ENCODE results near the gene CPVL.

CPVL gene

GRCh38 chr7:29154076-29154475 lies 7.7 kb upstream of the CPVL start:
- no peak for DNase-seq (ENCODE audit: low spot score)

GRCh38 chr7:29150856-29151255 lies 4.5 kb upstream of the CPVL start:
- no peak for DNase-seq (ENCODE audit: low spot score)

GRCh38 chr7:29149036-29149435 lies 2.7 kb upstream of the CPVL start:
- no peak for DNase-seq (ENCODE audit: low spot score)

DNA sequence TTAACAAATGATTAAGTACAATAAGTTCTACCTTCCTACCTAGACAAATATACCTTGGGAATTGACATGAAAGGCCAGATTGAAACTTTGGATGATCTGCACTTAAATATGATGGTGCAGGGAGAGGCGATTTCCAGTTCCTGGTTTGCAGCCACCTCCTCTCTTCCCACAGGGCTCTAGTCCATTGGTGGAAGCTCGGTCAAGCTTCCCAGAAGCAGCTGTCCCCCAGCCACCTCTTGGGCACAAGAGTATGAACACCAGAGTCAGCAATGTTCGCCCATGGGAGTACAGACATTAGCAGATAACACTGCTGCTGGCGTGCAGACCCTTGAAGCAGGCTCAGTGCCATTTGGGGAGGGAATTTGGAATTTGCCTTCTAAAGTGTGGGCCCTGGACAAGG lies 1.5 kb upstream of the CPVL start:
- no peak for DNase-seq (ENCODE audit: low spot score)

DNA sequence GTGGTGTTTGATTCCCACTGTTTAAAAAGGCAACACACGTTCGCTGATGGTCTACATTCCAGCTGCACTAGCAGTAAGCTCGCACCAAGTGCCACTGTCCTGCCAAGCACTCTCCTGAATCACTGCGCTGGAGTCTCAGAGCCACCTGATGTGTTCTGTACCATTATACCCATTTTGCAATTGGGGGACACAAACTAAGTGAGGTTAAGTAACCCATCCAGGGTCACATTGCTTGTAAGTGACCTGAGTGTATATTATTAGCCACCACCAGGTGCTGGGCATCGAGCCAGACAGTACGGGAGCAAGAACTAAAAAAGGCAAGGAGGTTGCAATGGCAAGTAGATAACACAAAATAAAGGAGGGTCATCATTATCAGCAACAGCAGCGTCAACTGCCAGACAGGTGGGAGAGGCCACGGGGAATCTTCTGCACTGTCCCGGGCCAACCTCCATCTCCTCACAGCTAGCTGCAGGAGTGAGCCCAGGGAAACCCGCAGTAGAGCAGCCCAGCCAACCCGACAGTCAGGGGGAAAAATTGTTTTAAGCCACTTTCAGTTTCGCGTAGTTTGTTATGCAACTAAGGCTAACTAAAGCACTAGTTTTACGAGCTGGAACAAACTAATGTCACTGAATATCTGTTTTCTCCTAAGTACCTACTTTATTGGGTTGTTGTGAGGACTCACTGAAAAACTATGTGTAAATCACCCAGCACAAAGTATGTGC lies 712 bp upstream of the CPVL start:
- no peak for DNase-seq (ENCODE audit: low spot score)

DNA sequence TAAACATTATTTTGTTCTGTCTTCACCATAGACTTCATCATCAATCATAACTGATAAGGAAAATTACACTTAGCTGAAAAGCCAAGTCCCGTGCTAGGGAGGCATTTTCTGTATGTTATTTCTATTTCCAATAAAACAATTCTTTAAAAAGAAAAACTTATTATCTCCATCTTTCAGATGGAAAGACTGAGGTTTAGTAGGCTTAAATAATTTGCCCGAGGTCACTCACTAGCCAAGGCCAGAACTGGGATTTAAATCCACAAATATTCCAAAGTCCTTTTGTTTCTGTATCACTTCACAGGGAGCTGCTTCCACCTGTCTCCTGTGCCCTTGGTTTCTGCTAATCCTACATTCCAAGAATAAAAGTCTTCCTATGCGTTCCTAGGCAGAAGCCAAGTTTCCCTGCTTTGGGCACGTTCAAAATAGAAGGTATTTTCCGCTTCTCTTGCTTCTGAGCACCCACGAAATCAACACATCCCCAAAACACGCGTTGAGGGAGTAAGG lies 732 bp downstream of the CPVL start:
- no peak for DNase-seq (ENCODE audit: low spot score)

GRCh38 chr7:29143751-29144150 lies 2.6 kb downstream of the CPVL start:
- DNase-seq (ENCODE audit: low spot score), result no peak

DNA sequence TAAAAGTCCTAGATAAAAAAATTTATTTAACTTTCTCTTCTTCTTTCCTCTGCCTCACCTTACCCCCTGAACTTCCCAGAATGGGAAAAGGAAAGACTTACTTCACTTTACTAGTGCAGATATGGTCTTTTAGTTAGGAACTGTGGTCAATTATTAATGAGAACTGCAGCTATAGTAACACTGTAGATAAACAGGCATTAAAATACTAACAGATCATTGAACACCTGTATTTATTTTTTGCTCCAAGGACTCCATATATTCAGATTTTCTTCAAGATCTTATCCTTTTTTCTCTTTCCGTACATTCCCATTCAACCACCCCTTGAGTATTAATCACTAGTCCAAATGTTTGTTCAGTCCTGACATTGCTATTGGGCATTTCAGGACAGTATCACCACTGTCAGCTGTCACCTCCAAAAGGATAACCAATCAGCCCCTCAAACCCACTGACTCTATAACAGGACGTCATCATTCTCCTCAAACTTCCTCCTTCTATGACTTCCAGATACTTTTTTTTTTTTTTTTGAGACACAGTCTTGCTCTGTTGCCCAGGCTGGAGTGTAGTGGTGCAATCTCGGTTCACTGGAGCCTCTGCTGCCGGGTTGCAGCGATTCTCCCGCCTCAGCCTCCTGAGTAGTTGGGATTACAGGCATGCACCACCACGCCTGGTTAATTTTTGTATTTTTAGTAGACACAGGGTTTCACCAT lies 4.2 kb downstream of the CPVL start:
- no peak for DNase-seq (ENCODE audit: low spot score)

DNA sequence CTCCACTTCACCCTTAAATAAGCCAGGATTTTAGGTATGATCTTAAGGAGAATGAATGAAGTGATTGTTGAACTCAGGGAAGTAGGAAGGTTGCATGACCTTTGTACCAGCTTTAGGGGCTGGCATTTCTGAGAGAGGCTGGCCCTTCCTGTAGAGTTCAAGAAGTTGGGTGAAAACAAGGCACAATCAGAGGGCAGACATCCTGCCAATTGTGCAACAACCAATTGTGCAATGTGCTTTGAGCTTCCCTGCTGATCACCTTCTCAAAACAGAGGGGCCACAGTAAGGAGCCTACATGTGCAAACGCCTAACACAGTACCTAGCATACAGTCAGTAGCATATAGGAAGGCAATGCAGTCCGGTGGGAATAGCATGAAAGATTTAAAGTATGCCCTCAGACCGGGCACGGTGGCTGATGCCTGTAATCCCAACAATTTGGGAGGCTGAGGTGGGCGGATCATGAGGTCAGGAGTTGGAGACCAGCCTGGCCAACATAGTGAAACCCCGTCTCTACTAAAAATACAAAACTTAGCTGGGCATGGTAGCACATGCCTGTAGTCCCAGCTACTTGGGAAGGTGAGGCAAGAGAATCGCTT lies 5.4 kb downstream of the CPVL start:
- peak; percentile 10 for DNase-seq (ENCODE audit: low spot score)

DNA sequence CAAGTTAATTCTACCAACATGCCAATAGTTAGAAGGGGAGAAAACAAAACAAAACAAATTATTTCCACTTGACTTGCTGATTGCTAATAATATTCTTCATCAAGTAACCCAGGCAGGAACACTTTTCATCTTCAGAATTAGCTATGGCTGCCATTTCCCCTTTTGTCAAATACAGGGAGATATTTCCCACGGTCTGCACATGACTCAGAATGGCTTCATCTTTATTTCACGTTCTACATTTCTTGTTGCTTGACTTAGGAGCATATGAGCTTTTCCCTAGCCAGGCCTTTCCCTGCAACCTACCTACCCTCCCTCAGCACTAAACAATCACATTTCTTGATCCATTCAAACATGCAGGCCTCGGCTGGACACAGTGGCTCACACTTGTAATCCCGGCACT lies 6.5 kb downstream of the CPVL start:
- DNase-seq (ENCODE audit: low spot score), result no peak

DNA sequence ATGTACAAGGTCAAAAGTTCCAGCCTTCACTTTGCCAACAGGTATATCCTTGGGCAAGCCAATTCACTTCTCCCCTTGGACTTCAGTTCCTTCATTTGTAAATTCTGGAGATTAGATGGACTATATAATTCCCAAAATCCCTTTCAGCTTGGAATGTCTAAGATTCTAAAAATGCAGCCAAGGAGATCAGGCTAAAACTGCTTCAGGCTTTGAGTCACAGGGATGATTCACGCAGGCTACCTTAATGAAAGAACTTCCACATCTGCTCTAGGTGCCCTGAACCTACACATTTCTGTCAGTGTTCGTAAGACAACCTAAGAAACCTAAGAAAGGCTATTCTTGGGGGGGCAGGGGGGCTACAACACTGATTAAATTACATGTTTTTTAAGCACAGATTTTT lies 7.1 kb downstream of the CPVL start:
- no peak for DNase-seq (ENCODE audit: low spot score)

GRCh38 chr7:29138588-29138987 lies 7.7 kb downstream of the CPVL start:
- DNase-seq (ENCODE audit: low spot score), result no peak

GRCh38 chr7:29135846-29136245 lies 10.5 kb downstream of the CPVL start:
- DNase-seq (ENCODE audit: low spot score), result no peak

DNA sequence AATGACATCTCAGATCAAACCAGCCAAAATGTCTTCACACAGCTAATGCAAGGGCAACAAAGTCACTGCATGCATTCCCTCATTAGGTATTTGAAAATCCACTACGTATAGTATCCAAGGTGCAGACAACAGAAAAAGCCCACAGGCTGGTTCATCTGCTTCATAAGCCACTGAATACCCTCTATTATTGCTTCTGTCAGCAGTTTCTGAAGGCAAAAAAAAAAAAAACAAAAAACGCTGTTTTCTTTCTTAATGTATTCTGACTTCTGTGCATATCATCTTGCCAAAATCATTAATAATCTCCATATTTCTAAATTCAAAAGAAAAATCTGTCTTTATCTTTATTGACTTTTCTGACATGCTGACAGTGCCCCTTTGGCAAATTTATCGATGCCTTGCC lies 13.4 kb downstream of the CPVL start:
- no peak for DNase-seq (ENCODE audit: low spot score)

- DNase-seq (ENCODE audit: low spot score), result no peak
Measured at GRCh38 chr7:29131678-29132077, 14.7 kb downstream of the CPVL start.

DNA sequence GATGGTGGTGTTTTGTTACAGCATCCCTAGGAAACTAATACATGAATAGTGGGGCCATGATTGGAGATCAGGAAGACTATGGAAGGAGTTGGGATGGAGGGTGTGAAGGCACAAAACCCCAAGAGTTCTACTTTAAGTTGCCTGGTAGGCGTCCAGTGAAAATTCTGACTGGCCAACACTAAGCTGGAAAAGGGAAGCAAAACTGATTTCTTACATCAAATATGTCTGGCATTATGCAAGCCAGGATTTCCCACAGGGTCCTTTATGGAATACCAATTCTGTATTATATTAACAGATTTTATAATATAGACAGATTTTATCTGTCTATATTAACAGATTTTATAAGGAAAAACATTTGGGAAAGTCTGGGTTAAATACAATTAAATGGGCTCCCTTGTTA lies 16.2 kb downstream of the CPVL start:
- no peak for DNase-seq (ENCODE audit: low spot score)

DNA sequence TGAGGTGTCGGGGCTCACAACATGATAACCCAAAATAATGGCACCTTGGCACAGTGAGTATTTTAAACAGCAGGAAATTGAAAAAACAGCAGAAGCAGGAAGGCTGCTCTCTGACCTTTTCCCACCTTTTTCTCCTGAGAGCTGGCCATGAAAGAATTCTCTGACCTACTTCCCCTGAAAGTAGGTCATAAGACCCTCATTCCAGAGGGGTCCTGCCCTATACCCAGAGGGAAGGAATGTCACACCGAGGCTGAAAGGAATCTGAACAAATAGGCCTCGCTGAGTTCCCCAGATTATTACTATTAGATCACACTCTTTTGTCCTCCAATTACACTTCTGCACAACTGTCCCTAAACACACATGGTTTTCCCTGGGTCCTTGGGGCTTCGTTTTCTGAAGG lies 18.8 kb downstream of the CPVL start:
- no peak for DNase-seq (ENCODE audit: low spot score)

DNA sequence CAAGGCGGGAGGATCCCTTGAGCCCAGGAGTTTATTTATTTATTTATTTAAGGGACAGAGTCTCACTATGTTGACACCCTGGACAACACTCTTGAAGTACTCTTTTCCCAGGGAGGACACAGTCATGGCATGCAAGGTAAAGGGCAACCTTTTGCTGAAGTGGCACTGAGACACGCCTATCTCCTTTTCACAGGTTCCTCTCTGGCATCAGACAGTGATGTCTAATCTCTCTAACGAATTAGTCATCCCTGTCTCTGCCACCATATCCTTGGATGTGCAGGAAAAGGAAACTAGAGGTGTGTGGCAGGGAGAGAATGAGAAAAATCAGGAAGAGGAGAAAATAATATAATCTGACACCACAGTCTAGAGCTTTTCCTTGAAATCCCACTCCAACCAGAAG lies 19.5 kb downstream of the CPVL start:
- no peak for DNase-seq (ENCODE audit: low spot score)

- no peak for DNase-seq (ENCODE audit: low spot score)
Measured at GRCh38 chr7:29123626-29124190, 22.6 kb downstream of the CPVL start.

DNA sequence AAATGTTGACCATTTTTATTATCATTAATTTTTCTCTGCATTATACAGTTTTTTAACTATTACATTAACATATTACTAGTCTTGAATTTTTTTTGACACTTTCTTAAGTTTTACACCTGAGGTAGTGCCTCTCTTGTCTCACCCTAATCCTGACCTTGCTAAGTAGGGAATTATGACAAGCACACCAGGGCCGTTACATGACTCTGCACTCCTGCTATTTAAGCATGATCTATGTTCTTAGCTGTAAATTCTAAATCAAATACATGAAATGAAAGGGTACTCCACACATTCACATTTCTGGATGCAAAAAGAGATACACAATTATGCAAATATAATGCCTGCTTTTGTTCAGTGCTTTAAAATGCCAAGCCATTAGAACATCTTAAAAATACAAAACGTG lies 23.6 kb downstream of the CPVL start:
- DNase-seq (ENCODE audit: low spot score), result no peak

DNA sequence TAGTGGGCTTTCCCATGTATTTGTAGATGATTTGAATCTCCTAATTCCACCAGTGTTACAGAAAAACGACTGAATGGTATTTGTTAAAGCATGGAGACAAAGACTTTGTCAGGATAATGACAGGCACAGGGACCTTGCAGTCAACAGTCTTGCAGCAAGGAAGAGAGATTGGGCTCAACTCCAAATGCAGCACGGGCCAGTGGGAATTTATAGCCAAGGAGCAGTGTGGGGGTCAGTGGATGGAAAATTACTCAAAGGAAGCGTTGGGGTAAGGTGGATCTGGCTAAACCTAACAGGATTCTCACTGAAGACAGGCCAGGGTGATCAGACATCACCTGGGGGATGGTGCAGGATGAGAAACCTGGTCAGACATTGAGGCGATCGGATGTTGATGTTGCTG lies 24.3 kb downstream of the CPVL start:
- DNase-seq (ENCODE audit: low spot score), result no peak

GRCh38 chr7:29120955-29121354 lies 25.4 kb downstream of the CPVL start:
- DNase-seq (ENCODE audit: low spot score), result no peak

- no peak for DNase-seq (ENCODE audit: low spot score)
Measured at GRCh38 chr7:29119538-29119937, 26.8 kb downstream of the CPVL start.

Data from putamen (tissue), 1 donor.